Uterus (tissue), 2 donors: ENCODE data around the gene CBFA2T3.

Experiments
- CTCF ChIP-seq, 4 experiments: fragments of 200-600 bp in 2 of 4; fragments of 450-650 bp in 2 of 4; sonication (generic) in 2 of 4; IDR thresholded peaks; one replicate each; pipeline ENCODE4 v1.5.1; 2016 to 2019; ENCODE audit warnings: antibody characterized with exemption in 4 of 4, mild to moderate bottlenecking in 2 of 4, moderate library complexity in 1 of 4
- POLR2A ChIP-seq, 2 donors: fragments of 450-650 bp; IDR thresholded peaks; one replicate each; pipeline ENCODE4 v1.6.1; 2016; ENCODE audit warnings: antibody characterized with exemption in 2 of 2, mild to moderate bottlenecking in 1 of 2, moderate library complexity in 1 of 2

GRCh38 chr16:89004209-89004831 is 27.3 kb upstream of the CBFA2T3 start:
- TF ChIP-seq CTCF (IDR thresholded peaks at IDR 0.05) (no peak), POLR2A (IDR thresholded peaks at IDR 0.05) (no peak)
